Measurements from ENCODE around the gene ACSM6. TPM values are rescaled to one million over a fixed set of nuclear protein-coding genes. Genes with fewer than 3 reads are reported as not detected.

Gene ACSM6
- polyA plus RNA-seq, 1 experiment = not detected

DNA sequence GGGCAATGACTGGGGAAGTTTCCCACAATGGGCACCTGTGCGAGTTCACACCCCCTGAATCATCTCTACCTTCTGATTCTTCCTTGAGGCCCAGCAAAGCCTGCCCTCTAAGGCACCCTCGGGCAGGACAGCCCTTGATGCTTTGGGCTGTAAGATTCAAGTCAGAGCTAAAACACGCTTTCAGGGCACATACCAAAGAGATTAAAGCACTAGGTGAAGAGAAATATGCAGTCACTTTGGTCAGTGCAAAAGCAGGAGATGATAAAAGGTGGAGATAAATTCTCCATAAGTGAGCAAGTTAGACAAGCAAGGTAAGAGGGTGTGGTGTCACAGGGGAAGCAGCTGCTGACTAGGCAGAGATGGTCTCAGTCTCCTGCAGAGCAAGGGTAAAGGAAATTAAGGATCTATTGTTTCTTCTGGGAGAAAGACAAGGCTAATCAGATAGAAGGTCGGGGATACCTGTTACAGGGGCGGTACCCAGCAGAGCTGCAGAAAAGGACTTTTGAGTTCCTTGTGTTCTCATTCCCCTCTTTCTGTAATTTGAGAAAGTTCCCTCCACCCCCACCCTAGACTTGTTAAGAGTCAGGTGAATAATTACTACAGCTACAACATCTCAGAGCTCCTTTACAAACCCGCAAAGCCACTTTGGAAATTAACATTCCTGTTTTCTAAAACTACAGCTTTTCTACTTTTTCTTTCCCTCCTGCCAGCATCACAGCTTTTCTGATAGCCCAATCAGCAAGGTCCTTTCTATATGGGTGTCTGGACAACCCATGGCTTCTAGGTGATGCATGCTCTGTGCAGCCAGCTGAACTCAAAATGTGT is 70.4 kb downstream of the ACSM6 start:
- Histone ChIP-seq H3K27ac (ENCODE audit: low read depth, low read length) (no peak overlapping the region), H3K27me3 (ENCODE audit: control insufficient read depth, insufficient read depth, low read length) (no peaks in the 10 kb centered on the region), H3K9me3 (ENCODE audit: control insufficient read depth, insufficient read depth, low read length) (no peaks in the 10 kb centered on the region), H3K4me3 (ENCODE audit: low read depth, low read length) (no peak overlapping the region)
- ChIA-PET CTCF (interaction anchor here (0.6 to 3.8 kb wide), 5 partner anchors 18 to 110 kb away, joined by 3 to 19 read pairs (median 6); no protein-coding TSS in a partner anchor), POLR2A (no interaction called here)
- DNase-seq (ENCODE audit: low read depth, low spot score) = no peak
- TF ChIP-seq, protein P1, sequence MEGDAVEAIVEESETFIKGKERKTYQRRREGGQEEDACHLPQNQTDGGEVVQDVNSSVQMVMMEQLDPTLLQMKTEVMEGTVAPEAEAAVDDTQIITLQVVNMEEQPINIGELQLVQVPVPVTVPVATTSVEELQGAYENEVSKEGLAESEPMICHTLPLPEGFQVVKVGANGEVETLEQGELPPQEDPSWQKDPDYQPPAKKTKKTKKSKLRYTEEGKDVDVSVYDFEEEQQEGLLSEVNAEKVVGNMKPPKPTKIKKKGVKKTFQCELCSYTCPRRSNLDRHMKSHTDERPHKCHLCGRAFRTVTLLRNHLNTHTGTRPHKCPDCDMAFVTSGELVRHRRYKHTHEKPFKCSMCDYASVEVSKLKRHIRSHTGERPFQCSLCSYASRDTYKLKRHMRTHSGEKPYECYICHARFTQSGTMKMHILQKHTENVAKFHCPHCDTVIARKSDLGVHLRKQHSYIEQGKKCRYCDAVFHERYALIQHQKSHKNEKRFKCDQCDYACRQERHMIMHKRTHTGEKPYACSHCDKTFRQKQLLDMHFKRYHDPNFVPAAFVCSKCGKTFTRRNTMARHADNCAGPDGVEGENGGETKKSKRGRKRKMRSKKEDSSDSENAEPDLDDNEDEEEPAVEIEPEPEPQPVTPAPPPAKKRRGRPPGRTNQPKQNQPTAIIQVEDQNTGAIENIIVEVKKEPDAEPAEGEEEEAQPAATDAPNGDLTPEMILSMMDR (IDR thresholded peaks at IDR 0.05; ENCODE audit: low read depth, low read length) = no peak

DNA sequence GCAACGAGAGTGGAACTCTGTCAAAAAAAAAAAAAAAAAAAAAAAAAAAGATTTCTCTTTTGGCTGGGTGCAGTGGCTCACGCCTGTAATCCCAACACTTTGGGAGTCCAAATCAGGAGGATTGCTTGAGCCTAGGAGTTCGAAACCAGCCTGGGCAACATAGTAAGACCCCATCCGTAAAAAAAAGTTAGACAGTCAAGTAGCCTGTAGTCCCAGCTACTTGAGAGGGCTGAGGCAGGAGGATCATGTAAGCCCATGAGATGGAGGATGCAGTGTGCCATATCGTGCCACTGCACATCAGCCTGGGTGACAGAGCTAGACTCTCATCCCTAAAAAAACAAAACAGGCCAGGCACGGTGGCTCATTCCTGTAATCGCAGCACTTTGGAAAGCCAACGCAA is 71.5 kb downstream of the ACSM6 start:
- no peak for DNase-seq (ENCODE audit: low read depth, low spot score)
- TF ChIP-seq, protein P1 (IDR thresholded peaks at IDR 0.05; ENCODE audit: low read depth, low read length) = no peak
- CTCF ChIA-PET = interaction anchor here (1.1 to 3.8 kb wide), 4 partner anchors 10 to 108 kb away, joined by 3 to 19 read pairs (median 6); no protein-coding TSS in a partner anchor

GRCh38 chr10:95266674-95267095 is 72.6 kb downstream of the ACSM6 start:
- CTCF ChIA-PET = interaction anchor here (3.8 kb wide), 1 partner anchor 20 kb away, joined by 19 read pairs; no protein-coding TSS in a partner anchor
- POLR2A ChIA-PET = no interaction called here
- TF ChIP-seq, protein P1 (IDR thresholded peaks at IDR 0.05; ENCODE audit: low read depth, low read length) = no peak

More for the DNA sequence above, 71.5 kb downstream of the ACSM6 start:
- no peaks in the 10 kb centered on the region for H3K27me3 ChIP-seq (ENCODE audit: control insufficient read depth, insufficient read depth, low read length)
- POLR2A ChIA-PET = no interaction called here
- H3K27ac ChIP-seq (ENCODE audit: low read depth, low read length) = no peak overlapping the region
- H3K9me3 ChIP-seq (ENCODE audit: control insufficient read depth, insufficient read depth, low read length) = no peaks in the 10 kb centered on the region
- no peak overlapping the region for H3K4me3 ChIP-seq (ENCODE audit: low read depth, low read length)

GRCh38 chr10:95267251-95267650 is 73.2 kb downstream of the ACSM6 start:
- TF ChIP-seq, protein P1 (IDR thresholded peaks at IDR 0.05; ENCODE audit: low read depth, low read length) = no peak
- no peak overlapping the region for H3K27ac ChIP-seq (ENCODE audit: low read depth, low read length)
- H3K4me3 ChIP-seq (ENCODE audit: low read depth, low read length) = no peak overlapping the region
- CTCF ChIA-PET = no interaction called here
- H3K9me3 ChIP-seq (ENCODE audit: control insufficient read depth, insufficient read depth, low read length) = no peaks in the 10 kb centered on the region
- DNase-seq (ENCODE audit: low read depth, low spot score) = no peak
- no peaks in the 10 kb centered on the region for H3K27me3 ChIP-seq (ENCODE audit: control insufficient read depth, insufficient read depth, low read length)
- POLR2A ChIA-PET = no interaction called here

More at GRCh38 chr10:95266674-95267095, 72.6 kb downstream of the ACSM6 start:
- H3K27ac ChIP-seq (ENCODE audit: low read depth, low read length) = peak overlapping the region; percentile 62
- H3K9me3 ChIP-seq (ENCODE audit: control insufficient read depth, insufficient read depth, low read length) = no peaks in the 10 kb centered on the region
- DNase-seq (ENCODE audit: low read depth, low spot score) = no peak
- no peak overlapping the region for H3K4me3 ChIP-seq (ENCODE audit: low read depth, low read length)
- no peaks in the 10 kb centered on the region for H3K27me3 ChIP-seq (ENCODE audit: control insufficient read depth, insufficient read depth, low read length)

- CTCF ChIA-PET = interaction anchor here (1.5 kb wide), 1 partner anchor 95 kb away, joined by 6 read pairs; no protein-coding TSS in a partner anchor
- no peak for DNase-seq (ENCODE audit: low read depth, low spot score)
- peak overlapping the region; percentile 12 for H3K27ac ChIP-seq (ENCODE audit: low read depth, low read length)
These were observed 74.4 kb downstream of the ACSM6 start for GRCh38 chr10:95268438-95268837.

More at GRCh38 chr10:95268438-95268837, 74.4 kb downstream of the ACSM6 start:
- Histone ChIP-seq H3K9me3 (ENCODE audit: control insufficient read depth, insufficient read depth, low read length) (no peaks in the 10 kb centered on the region), H3K27me3 (ENCODE audit: control insufficient read depth, insufficient read depth, low read length) (no peaks in the 10 kb centered on the region), H3K4me3 (ENCODE audit: low read depth, low read length) (no peak overlapping the region)
- POLR2A ChIA-PET = interaction anchor here (0.9 to 1.0 kb wide), 2 partner anchors 10 to 40 kb away, joined by 3 read pairs; no protein-coding TSS in a partner anchor
- TF ChIP-seq, protein P1 (IDR thresholded peaks at IDR 0.05; ENCODE audit: low read depth, low read length) = no peak
